ENCODE results near the gene ZBTB7B.
"Not testable (repeated sequence)": the region's sequence is repeated elsewhere in the genome, so short reads cannot be mapped to it uniquely, and the experiment has no call there.

The ZBTB7B gene

DNA sequence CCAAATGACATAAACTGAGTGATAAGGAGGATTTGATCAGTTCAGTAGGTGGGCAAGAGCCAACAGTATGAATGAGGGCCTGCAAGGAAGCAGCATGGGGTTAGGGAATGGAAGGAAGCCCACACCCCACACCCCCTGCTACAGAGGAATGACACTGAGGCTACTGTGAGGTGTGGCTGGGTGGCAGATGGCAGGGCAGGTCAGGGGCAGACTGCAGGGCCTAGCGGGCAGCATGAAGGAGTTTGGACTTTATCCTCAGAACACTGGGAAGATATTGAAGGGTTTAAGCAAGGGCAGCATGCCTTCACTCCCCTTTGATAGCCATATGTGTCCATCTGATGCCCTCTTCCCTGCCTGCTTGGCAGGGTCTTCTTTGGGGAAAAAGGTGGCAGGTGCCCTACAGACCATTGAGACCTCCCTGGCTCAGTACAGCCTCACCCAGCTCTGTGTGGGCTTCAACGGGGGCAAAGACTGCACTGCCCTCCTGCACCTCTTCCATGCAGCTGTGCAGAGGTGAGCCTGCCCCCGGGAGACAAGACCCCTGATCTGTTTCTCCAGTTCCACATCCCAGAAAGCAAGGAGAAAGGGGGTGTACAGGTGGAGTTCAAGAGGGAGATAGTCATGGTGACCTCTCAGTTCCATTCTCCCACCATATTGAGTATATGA, 13.3 kb upstream of the ZBTB7B start:
- H3K27me3 Mint-ChIP-seq, result no peaks in the 10 kb centered on the region
- no peak for DNase-seq (ENCODE audit: low spot score in 2 of 2)
- no peak overlapping the region for H3K4me3 Mint-ChIP-seq
- no peaks in the 10 kb centered on the region for H3K9me3 Mint-ChIP-seq
- H3K4me1 Mint-ChIP-seq, result peaks cover 9% of the 10 kb centered on the region
- ATAC-seq (ENCODE audit: low read depth), result no peak
- H3K27ac Mint-ChIP-seq, result no peak overlapping the region
- H3K36me3 Mint-ChIP-seq, result peaks cover 13% of the 10 kb centered on the region

DNA sequence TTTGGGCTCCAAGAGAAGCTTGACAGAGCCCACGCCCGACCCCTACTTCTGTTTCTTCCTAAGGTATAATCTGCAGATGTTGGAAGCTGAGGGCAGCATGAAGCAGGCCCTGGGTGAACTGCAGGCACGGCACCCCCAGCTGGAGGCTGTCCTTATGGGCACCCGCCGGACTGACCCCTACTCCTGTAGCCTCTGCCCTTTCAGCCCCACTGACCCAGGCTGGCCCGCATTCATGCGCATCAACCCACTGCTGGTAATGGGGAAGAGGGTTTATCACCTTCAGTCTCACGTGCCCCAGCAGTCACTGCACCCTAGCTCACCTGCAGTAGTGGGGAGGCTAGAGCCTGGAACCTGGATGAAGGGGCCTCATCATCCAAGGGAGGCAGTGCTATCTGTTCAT, 12.3 kb upstream of the ZBTB7B start:
- Mint-ChIP-seq H3K27me3 (no peaks in the 10 kb centered on the region), H3K36me3 (peaks cover 13% of the 10 kb centered on the region), H3K9me3 (no peaks in the 10 kb centered on the region), H3K4me1 (peaks cover 9% of the 10 kb centered on the region), H3K4me3 (no peak overlapping the region), H3K27ac (no peak overlapping the region)
- ATAC-seq (ENCODE audit: low read depth) (no peak), DNase-seq (ENCODE audit: low spot score in 2 of 2) (no peak)

DNA sequence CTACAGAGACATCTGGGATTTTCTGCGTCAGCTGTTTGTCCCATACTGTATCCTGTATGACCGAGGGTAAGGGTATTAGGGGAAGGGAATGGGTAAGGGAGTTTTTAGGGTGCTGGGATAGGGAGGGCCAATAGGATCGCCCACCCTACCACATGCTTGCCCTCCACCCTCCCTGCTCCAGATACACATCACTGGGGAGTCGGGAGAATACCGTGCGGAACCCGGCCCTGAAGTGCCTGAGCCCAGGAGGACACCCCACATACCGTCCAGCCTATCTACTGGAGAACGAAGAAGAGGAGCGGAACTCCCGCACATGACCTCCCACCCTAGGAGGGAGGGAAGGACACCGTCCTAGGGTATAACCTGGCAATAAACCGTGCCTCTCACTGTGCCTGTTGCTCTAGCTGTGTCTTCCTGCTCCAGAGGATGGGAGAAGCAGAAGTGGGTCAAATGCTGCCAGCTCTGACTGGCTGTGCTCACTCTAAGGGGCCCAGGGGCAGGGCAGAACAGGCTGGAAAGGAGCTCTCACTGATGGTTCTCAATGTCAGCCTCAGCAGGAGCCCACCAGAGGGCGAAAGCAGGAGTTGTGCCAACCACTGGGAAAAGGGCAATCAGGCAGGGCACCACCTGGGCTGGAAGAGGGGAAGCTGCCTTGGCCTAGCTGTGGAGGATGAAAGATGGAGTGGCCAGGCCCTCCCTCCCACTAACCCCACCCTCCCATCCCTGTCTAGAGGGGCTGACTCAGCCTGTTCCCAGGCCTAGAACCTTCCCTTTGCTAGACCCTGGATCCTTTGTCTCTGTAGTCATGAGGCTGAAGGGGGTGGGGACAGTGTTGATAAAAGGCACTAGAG, 9.7 kb upstream of the ZBTB7B start:
- Mint-ChIP-seq H3K4me1 (peaks cover 17% of the 10 kb centered on the region), H3K27ac (no peak overlapping the region), H3K4me3 (no peak overlapping the region), H3K36me3 (peaks cover 13% of the 10 kb centered on the region), H3K9me3 (no peaks in the 10 kb centered on the region), H3K27me3 (no peaks in the 10 kb centered on the region)
- DNase-seq (ENCODE audit: low spot score in 2 of 2), result no peak
- ATAC-seq (ENCODE audit: low read depth), result no peak

DNA sequence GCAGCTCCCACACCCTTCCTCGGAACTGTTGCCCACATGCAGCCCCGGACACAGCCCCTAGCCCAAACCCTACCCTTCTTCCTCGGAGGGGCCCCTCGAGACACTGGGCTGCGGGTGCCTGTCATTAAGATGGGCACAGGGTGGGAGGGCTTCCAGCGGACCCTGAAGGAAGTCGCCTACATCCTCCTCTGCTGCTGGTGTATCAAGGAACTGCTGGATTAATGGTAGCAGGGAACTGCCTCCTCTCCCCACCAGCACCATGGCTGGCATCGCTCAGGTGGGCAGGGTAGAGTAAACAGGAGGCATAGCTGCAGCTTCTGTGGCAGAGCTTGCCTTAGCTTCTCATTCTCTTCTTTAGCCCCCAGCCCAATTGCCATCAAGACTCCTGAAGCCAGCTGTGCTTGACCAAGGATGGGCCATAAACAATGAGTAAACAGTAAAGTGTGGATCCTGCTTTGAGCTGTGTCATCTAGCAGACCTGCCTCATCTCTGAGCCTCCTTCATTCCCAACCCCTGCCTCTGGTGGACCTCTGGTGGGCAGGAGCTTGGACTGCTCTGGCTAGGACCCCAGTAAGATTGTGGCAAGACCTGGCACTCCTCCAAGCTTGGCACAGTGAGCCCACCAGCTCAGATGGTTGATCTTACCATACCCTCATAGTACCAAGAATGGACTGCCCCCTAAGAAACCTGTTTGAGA, 8.9 kb upstream of the ZBTB7B start, which contains the start of gene LENEP:
Gene LENEP, plus strand, starts transcription at position 15 of the 697 bp plus-strand sequence. Its CDS starts 22 bp downstream, at position 37.
- no peak within 1 kb of the TSS for H3K27ac Mint-ChIP-seq
- no peaks in the 10 kb centered on the region for H3K9me3 Mint-ChIP-seq
- H3K36me3 Mint-ChIP-seq, result peaks cover 10% of the 10 kb centered on the region
- ATAC-seq (ENCODE audit: low read depth) (no peak), DNase-seq (ENCODE audit: low spot score in 2 of 2) (no peak)
- H3K4me1 Mint-ChIP-seq, result peaks cover 21% of the 10 kb centered on the region
- H3K27me3 Mint-ChIP-seq, result no peaks in the 10 kb centered on the region
- no peak within 1 kb of the TSS for H3K4me3 Mint-ChIP-seq

DNA sequence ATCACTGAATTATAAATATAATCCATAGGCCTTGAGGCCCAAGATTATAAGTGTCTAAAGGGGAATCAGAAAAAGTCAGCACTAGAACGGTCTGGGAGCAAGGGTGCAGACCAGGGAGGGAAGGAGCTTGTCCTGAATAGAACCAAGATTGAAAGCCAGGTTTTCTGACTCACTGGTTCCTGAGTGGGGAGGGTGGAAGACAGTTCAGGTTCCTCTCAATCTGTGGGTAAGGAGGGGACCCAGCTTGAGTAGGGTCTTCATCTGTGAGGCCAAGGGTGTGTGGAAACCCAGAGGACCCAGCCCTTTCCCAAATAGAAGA, 8.4 kb upstream of the ZBTB7B start:
- no peak for DNase-seq (ENCODE audit: low spot score in 2 of 2)
- H3K36me3 Mint-ChIP-seq, result peaks cover 6% of the 10 kb centered on the region
- no peaks in the 10 kb centered on the region for H3K27me3 Mint-ChIP-seq
- peaks cover 21% of the 10 kb centered on the region for H3K4me1 Mint-ChIP-seq
- no peaks in the 10 kb centered on the region for H3K9me3 Mint-ChIP-seq
- H3K27ac Mint-ChIP-seq, result no peak overlapping the region
- no peak for ATAC-seq (ENCODE audit: low read depth)
- no peak overlapping the region for H3K4me3 Mint-ChIP-seq

DNA sequence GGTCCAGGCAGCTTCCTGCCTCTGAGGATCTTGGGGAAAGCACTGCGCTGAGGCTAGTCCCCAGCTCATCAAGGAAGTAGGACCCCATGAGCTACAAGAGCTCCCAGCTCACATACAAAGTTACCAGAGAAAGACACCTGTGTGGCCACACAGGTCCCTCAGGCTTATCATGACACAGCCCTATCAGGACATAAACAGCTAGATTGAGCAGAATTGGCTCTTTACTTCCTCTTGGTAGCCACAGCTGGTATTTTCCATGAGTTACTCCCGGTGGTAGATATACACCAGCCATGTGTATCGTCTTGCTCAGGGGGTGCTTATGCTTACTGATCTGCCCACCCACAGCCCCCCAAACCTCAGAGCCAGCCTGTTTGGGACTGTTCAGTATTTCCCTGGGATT, 8.0 kb upstream of the ZBTB7B start:
- peaks cover 20% of the 10 kb centered on the region for H3K4me1 Mint-ChIP-seq
- H3K36me3 Mint-ChIP-seq, result peaks cover 5% of the 10 kb centered on the region
- no peak for DNase-seq (ENCODE audit: low spot score in 2 of 2)
- H3K4me3 Mint-ChIP-seq, result no peak overlapping the region
- no peak for ATAC-seq (ENCODE audit: low read depth)
- H3K27ac Mint-ChIP-seq, result no peak overlapping the region
- no peaks in the 10 kb centered on the region for H3K27me3 Mint-ChIP-seq
- H3K9me3 Mint-ChIP-seq, result no peaks in the 10 kb centered on the region

DNA sequence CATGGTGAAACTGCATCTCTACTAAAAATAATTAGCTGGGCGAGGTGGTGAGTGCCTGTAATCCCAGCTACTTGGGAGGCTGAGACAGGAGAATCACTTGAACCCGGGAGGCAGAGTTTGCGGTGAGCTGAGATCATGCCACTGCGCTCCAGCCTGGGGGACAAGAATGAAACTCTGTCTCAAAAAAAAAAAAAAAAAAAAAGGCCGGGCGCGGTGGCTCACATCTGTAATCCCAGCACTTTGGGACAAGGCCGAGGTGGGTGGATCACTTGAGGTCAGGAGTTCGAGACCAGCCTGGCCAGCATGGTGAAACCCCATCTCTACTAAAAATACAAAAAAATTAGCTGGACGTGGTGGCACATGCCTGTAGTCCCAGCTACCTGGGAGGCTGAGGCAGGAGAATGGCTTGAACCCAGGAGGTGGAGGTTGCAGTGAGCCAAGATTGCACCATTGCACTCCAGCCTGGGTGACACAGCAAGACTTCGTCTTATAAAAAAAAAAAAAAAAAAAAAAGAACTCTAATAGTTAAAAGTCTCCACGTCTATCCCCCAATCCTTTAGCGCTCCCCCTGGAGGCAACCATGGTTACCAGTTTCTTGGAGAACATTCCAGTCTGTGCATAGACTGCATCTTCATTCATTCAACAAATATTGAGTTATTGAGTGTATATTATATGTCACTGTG, 7.2 kb upstream of the ZBTB7B start:
- H3K4me1 Mint-ChIP-seq, result peaks cover 23% of the 10 kb centered on the region
- H3K4me3 Mint-ChIP-seq; H3K27me3 Mint-ChIP-seq; H3K9me3 Mint-ChIP-seq; H3K27ac Mint-ChIP-seq; H3K36me3 Mint-ChIP-seq; ATAC-seq (ENCODE audit: low read depth); DNase-seq (ENCODE audit: low spot score in 2 of 2): not testable (repeated sequence)

DNA sequence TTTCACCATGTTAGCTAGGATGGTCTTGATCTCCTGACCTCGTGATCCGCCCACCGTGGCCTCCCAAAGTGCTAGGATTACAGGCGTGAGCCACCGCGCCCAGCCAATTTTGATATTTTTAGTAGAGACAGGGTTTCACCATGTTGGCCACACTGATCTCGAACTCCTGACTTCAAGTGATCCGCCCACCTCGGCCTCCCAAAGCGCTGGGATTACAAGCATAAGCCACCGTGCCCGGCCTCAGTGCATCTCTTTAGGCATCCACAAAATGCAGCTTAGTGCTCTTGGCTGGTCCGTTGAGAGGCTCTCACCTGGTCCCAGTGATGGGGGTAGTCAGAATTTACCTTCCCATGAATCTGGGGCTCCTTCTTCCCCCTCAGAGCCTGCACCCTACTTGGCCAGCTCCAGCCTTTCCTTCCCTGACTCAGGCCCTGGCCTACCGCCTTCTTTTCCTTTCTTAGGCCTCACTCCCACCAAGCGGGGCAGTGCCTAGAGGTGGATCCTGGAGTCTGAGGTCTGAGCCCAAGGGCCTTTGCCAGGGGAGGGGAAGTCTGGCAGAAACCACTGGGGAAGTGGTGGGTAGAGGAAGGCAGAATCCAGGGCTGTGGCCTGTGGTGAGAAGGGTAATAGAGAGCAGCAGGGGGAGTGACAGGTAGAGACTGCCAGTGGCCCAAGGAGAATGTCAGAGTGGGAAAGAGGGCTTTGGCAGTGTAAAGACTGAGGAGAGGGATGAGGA, 5.5 kb upstream of the ZBTB7B start:
- H3K27me3 Mint-ChIP-seq, result no peaks in the 10 kb centered on the region
- no peaks in the 10 kb centered on the region for H3K36me3 Mint-ChIP-seq
- H3K4me1 Mint-ChIP-seq, result peaks cover 23% of the 10 kb centered on the region
- H3K9me3 Mint-ChIP-seq, result no peaks in the 10 kb centered on the region
- no peak overlapping the region for H3K27ac Mint-ChIP-seq
- DNase-seq (ENCODE audit: low spot score in 2 of 2), result no peak
- H3K4me3 Mint-ChIP-seq, result no peak overlapping the region
- ATAC-seq (ENCODE audit: low read depth), result no peak

DNA sequence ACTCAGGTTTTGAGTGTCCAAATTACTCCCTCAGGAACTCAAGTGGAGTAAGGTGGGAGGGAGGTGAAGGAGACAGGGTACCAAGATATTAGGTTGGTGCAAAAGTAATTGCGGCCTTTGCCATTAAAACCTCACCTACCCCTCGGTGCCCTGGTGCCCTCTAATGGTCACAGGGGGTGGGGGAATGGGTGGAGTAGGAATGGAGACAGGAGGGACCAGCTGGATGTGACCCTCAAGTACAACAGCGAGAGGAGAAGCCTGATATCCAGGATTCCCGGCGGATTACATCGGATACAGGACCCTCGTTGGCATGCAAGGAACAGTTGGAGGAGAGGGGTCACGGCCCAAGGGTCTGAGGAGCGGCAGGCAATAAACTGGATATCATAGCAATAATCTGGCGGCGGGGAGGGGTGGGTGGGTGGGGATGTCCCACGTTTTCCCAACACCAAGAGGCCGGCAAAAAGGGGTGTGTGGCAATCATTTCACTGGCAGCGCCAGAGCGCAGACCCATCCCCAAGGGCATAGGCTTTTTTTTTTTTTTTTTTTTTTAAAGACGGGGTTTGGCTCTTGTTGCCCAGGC, 4.3 kb upstream of the ZBTB7B start:
- ATAC-seq (ENCODE audit: low read depth) (no peak), DNase-seq (ENCODE audit: low spot score in 2 of 2) (no peak)
- Mint-ChIP-seq H3K27ac (no peak overlapping the region), H3K36me3 (no peaks in the 10 kb centered on the region), H3K4me3 (peak overlapping the region; percentile 71), H3K4me1 (peaks cover 23% of the 10 kb centered on the region), H3K9me3 (no peaks in the 10 kb centered on the region), H3K27me3 (no peaks in the 10 kb centered on the region)

DNA sequence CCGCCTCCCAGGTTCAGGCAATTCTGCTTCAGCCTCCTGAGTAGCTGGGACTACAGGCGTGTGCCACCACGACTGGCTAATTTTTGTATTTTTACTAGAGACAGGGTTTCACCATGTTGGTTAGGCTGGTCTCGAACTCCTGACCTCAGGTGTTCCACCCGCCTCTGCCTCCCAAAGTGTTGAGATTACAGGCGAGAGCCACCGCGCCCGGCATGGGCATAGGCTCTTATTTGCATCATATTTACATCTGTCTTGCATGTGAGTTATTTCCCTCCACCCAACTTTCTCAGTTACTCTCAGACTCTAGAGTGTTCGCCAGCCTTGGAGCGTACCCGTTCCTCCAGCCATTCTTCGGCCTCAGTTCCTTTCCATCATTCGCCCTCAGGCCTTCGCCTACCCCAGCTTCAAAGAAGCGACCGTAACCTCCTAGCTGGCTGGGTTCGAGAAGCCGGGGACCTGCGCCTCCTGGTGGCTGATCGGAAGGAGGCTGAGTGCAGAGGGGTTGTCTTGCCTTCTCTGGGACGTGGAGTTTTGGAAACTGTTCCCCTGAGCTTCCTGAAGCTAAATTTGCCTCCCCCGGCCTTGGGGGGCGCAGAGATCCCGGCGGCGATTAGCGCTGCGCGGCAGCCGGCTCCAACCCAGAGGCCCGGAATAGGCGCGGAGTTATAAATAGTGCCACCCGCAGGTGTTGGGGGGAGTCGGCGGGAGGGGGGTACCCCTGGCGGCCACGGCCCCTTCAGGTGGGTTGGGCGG, 3.6 kb upstream of the ZBTB7B start:
- H3K36me3 Mint-ChIP-seq, result no peaks in the 10 kb centered on the region
- H3K27me3 Mint-ChIP-seq, result no peaks in the 10 kb centered on the region
- peak; percentile 4 for ATAC-seq (ENCODE audit: low read depth)
- DNase-seq (ENCODE audit: low spot score in 2 of 2), result peak in 1 of 2 donors; percentile 52
- H3K9me3 Mint-ChIP-seq, result no peaks in the 10 kb centered on the region
- peaks cover 27% of the 10 kb centered on the region for H3K4me1 Mint-ChIP-seq
- peak overlapping the region; percentile 99 for H3K4me3 Mint-ChIP-seq
- H3K27ac Mint-ChIP-seq, result peak overlapping the region; percentile 40

DNA sequence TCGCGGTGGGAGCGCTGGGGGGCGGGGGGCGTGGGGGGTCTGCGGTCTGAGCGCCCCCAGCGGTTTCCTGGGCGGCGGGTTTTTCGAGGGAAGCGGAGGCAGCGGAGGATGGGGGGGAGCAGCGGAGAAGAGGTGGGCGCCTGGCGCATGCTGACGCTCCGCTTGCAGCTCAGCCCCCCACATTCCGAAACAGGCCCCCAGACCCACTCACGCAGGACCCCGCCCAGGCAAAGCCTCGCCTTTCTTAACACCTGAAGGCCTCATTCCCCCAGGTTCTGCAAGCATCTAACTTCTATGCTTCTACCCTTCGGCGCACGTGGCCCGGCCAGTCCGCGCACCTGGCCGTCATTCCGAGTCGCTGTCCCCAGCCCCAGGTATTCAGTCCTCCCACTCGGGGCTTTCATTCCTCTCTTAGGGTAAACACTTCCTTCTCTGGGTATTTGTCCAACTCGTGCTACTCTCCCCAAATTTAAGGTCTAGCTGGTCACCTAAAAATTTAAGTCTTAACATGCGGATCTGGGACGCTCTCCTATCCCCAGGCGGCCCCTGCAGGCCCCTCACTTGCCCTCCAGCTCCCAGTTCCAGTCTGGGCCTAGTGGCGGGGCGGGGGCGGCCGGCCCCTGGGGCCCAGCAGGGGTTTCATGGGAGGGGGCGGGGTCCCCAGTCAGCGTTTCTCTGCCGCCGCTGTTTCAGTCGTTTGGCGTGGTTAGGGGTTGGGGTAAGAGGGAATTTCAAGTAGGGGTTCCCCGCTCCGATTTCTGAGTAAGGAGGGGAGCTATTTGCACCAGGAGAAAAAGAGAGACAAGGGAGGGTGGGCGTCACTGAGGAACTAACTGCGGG, 2.8 kb upstream of the ZBTB7B start:
- DNase-seq (ENCODE audit: low spot score in 2 of 2), result peak in 1 of 2 donors; percentile 34
- H3K27me3 Mint-ChIP-seq, result no peaks in the 10 kb centered on the region
- peak overlapping the region; percentile 86 for H3K27ac Mint-ChIP-seq
- no peaks in the 10 kb centered on the region for H3K9me3 Mint-ChIP-seq
- ATAC-seq (ENCODE audit: low read depth), result peak; percentile 6
- H3K4me3 Mint-ChIP-seq, result peak overlapping the region; percentile 99
- H3K36me3 Mint-ChIP-seq, result no peaks in the 10 kb centered on the region
- H3K4me1 Mint-ChIP-seq, result peaks cover 32% of the 10 kb centered on the region

DNA sequence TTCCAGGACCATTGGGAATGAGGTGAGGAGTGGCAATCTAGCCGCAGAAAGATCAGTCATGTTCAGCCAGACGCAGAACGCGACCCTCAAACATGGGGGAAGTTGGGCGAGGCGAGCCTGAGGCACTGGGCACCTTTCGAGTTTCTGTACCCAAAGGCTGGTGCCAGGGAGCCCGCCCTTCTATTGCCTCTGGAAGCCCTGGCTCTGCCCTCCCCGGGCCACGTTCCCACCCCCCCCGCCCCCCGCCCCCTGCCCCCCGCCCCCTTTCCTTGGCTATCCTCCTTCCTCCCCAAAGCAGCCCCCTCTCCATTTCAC, 2.2 kb upstream of the ZBTB7B start:
- DNase-seq (ENCODE audit: low spot score in 2 of 2) (no peak), ATAC-seq (ENCODE audit: low read depth) (no peak)
- no peaks in the 10 kb centered on the region for H3K9me3 Mint-ChIP-seq
- peak overlapping the region; percentile 99 for H3K4me3 Mint-ChIP-seq
- no peaks in the 10 kb centered on the region for H3K27me3 Mint-ChIP-seq
- no peaks in the 10 kb centered on the region for H3K36me3 Mint-ChIP-seq
- H3K27ac Mint-ChIP-seq, result peak overlapping the region; percentile 86
- H3K4me1 Mint-ChIP-seq, result peaks cover 37% of the 10 kb centered on the region
